DMS 273 treated with DMSO at 0.1 percent for 48 hours (cell line): ENCODE results near the gene HSFX4.
"Not testable (repeated sequence)": the region's sequence is repeated elsewhere in the genome, so short reads cannot be mapped to it uniquely, and the experiment has no call there.

Experiments used
- DNase-seq: peaks from one replicate; lab custom pipeline; 2025; lab: John Stamatoyannopoulos, UW

HSFX4 gene, protein sequence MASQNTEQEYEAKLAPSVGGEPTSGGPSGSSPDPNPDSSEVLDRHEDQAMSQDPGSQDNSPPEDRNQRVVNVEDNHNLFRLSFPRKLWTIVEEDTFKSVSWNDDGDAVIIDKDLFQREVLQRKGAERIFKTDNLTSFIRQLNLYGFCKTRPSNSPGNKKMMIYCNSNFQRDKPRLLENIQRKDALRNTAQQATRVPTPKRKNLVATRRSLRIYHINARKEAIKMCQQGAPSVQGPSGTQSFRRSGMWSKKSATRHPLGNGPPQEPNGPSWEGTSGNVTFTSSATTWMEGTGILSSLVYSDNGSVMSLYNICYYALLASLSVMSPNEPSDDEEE

DNA sequence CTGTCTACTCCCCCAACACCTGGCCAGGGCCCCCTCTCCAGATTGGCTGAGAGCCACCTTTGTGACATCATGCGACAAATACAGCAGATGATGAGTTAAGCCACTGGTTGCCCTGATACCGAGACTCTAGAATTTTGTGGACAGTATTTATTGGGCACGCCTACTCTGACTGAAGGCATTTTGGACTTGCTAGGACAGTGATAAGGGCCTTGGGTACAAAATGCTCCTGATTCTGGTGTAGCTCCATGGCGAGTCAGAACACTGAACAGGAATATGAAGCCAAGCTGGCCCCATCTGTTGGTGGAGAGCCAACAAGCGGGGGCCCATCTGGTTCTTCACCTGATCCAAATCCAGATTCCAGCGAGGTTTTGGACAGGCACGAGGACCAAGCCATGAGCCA is at the start of gene HSFX4:
Gene HSFX4, plus strand, starts transcription at position 174 of the 400 bp plus-strand sequence. Its CDS starts 72 bp downstream, at position 246.
- DNase-seq, result not testable (repeated sequence)

DNA sequence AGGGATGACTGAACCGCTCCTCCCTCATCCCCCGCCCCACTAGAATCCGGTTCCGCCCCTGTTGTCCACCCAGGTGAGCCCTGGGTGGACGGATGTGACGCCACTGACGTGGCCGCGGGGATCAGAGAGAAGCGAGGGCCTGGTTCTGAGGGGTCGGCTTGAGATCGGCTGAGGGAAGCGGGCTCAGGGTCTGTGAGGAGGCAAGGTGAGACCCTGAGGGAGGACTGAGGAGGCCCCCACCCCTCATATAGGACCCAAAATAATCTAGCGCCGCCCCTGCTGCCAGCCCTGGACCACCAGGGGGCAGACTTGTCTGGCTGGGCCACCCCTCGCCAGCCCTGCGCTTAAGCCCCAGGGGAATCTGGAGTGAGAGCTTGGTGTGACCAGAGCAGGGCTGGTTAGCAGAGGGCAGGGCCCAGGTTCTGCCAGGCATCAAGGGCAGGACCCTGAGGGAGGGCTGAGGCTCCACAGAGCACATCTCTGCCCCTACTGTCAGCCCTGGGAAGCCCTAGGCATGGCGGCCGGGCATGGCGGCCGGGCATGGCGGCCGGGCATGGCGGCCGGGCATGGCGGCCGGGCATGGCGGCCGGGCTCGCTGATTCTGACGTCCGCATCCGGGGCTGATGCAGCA is 48.2 kb upstream of the HSFX4 start, which contains the start of gene MAGEA8:
Gene MAGEA8, plus strand, starts transcription at position 103 of the 631 bp plus-strand sequence. CDS start 3,090 bp downstream, outside the sequence.
- DNase-seq, result no peak

- DNase-seq, result not testable (repeated sequence)
These were observed 38.5 kb upstream of the HSFX4 start for GRCh38 chrX:149890828-149891227.

DNA sequence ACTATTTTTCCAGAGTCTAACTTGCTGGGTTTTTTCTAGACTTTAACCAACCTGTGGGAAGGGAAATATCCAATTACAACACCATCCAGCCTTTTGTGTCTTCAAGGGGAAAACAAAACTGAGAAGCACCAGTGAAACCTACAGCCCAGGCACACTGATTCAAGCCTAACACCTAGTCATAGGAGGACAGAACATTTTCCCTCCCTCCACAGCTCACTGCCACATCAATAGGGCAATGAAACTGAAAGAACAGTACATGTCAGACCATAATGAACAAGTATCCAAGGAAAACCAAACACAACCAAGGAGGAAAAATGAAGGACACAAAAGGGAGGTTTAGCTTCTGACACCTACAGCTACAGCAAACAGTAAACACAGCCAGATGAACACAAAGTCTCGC is 30.8 kb upstream of the HSFX4 start:
- DNase-seq, result no peak

GRCh38 chrX:149903889-149904748 is 25.3 kb upstream of the HSFX4 start:
- no peak for DNase-seq

DNA sequence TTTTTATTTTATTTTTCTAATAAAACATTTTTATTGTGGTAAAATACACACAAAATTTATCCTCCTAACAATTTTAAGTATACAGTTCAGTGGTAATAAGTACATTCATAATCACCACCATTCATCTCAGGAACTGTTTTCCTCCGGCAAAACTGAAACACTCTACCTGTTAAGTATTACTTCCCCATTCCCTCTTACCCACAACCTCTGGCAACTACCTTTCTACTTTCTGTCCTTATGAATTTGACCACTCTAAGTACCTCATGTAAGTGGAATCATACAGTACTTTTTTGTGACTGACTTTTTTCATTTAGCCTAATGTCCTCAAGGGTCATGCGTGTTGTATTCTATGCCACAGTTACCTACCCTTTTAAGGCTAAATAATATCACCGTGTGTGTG is 21.1 kb upstream of the HSFX4 start:
- DNase-seq, result no peak

DNA sequence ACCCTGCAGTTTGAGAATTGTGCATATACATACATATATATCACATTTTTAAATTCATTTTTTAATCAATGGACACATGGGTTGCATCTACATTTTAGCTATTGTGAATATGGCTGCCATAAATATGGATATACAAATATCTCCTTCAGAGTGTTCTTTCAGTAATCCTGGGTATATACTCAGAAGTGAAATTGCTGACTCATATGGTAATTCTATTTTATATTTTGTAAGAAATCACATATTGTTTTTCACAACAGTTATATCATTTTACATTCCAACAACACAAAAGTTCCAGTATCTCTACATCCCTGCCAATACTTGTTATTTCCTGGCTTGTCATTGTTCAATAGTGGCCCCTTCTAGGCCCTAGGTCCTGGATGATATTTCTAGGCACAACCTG is 20.6 kb upstream of the HSFX4 start:
- no peak for DNase-seq

DNA sequence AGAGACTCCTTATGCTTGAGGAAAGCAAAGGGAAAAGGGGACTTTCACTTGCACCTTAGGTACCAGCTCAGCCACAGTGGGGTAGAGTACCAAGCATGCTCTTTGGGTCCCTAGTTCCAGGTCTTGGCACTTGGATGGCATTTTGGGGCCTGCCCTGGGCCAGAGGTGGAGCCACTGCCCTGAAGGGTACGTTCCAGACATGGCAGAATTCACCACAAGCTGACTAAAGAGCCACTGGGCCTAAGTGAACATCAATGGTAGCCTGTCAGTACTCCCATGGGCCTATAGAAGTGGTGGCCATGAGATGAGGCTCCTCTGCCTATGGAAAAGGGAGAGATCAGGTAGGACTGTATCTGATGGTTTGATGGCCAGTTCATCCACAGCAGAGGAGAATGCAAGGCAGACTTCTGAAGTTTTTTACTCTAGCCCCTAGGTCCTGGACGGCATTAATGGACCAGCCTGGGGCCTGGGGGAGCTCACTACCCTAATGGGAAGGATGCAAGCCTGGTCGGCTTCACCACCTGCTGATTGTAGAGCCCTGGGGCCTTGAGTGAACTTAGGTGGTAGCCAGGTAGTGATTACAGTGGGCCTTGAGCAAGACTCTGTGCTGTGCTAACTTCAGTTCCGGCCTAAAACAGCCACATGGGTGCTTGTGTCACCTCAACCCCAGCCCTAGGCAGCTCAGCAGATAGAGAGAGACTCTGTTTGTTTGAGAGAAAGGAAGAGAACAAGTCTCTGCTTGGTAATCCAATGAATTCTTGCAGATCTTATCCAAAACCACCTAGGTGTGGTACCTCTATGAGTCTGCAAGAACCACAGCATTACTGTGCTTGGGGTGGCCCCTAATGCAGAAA is 19.8 kb upstream of the HSFX4 start:
- DNase-seq, result no peak

DNA sequence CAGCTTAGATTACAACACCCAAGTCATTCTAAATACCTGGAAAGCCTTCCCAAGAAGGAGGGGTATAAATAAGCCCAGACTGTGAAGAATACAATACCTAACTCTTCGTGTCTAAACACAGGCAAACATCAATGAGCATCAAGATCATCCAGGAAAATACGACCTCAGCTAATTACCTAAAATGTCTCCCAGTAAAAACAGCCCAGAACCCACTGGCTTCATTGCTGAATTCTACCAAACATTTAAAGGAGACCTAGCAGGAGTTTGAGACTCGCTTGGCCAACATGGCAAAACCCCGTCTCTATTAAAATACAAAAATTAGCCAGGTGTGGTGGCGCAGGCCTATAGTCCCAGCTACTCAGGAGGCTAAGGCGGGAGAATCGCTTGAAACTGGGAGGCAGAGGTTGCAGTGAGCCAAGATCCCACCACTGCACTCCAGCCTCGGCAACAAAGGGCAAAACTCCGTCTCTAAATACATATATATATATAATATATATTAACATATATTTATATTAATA is 19.1 kb upstream of the HSFX4 start:
- DNase-seq, result no peak

GRCh38 chrX:149916745-149917392 is 12.5 kb upstream of the HSFX4 start:
- no peak for DNase-seq

- DNase-seq, result not testable (repeated sequence)
These were observed 5.5 kb upstream of the HSFX4 start for GRCh38 chrX:149923836-149924235.

DNA sequence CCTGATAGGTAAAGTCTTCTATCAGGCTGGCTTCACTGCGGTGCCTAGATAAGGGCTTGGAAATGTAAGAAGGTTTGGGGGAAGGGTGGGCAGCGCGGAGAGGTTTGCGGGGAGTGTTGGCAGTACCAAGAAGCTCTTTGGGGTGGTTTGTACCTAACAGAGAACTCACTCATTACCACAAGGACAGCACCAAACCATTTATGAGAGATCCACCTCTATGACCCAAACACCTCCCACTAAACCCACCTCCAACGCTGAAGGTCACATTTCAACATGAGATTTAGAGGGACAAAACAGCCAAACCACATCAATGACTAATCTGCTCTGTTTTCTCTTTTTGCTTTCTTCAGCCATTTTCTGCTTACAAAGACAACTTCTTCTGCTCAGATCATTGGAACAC is 4.9 kb upstream of the HSFX4 start:
- DNase-seq, result not testable (repeated sequence)

- not testable (repeated sequence) for DNase-seq
These were observed 2.0 kb upstream of the HSFX4 start for GRCh38 chrX:149927245-149927963.

DNA sequence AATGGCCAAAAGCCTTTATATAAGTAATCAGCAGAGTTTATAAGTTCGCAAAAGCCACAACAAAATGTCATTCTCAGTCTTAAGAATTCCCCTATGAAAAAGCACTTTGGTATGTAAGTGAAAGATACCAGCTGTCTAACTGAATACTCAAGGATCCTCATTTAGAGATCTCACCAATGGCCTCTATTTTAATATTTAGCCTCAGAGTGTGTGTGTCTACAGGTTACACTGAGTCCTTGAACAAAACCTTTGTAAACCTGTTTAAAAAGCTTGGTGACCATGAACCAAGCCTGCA is 1.5 kb upstream of the HSFX4 start:
- DNase-seq, result not testable (repeated sequence)

DNA sequence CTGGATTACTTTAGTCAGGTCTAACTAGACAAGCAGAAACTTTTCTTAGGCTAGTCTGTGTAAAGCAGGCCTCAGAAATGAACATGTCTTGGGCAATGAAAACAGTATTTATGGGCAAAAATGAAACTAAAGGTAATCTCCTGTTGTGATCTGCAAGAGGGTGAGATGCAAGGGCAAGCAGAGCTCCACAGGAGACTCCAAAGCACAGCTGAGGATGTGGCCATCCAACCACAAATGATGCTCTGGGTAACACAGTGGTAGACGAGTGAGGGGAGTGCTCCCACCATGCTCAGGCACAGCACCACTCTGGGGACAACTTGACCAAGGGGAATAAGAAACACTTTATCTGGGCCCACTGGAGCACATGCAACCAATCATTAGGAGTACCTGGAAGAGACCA is 738 bp upstream of the HSFX4 start:
- DNase-seq, result not testable (repeated sequence)

DNA sequence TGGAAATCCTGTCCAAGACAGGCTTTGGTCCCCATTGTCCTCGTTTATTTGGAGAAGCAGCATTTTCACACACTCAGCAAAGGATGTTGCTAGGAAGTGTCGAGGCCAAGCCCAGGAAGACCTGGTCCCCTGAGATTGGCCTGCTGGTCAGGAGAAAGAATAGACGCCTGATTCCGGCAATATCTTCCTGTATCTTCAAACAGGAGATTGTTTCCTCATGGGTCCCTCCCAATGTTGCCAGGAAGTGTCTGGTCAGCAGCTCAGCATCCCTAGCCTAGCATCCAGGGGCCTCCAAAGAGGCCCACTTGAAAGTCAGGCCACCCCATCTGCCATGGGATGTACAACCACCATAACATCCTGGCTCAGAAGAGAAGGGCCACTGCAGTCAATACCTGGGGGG is 2.0 kb downstream of the HSFX4 start:
- not testable (repeated sequence) for DNase-seq

DNA sequence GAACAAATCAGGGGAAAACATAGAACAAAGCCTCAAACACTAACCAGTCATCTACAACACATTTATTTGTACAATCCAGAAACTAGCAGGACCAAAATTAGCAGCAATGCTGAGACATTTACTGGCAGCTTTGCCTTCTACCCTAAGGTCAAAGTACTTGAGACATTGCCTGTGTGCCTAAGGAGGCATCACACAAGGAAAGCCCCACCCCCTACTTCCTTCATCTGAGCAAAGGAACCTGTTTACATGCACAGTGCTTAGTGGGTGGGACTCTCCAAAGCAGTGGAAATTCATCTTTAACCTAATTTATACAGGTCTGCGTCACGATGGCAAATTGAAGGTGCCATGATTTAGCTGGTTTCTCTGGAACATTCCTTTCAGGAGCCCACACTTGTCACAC is 2.8 kb downstream of the HSFX4 start:
- not testable (repeated sequence) for DNase-seq

GRCh38 chrX:149932970-149933369 is 3.6 kb downstream of the HSFX4 start:
- DNase-seq, result not testable (repeated sequence)

- DNase-seq, result not testable (repeated sequence)
These were observed 4.2 kb downstream of the HSFX4 start for GRCh38 chrX:149933547-149933946.

GRCh38 chrX:149937328-149937727 is 8.0 kb downstream of the HSFX4 start:
- DNase-seq, result not testable (repeated sequence)
